Testis (tissue), 2 donors: ENCODE measurements around the gene S100G.

ENCODE experiments used
- POLR2A ChIP-seq: fragments of 450-650 bp; IDR thresholded peaks from one replicate; pipeline ENCODE4 v1.6.1; 2017; ENCODE audit warnings: antibody characterized with exemption, mild to moderate bottlenecking, moderate library complexity
- TF ChIP-seq, protein P1 (sequence below), 3 experiments: fragments of 450-650 bp in 2 of 3; fragments of 200-600 bp in 1 of 3; sonication (generic) in 1 of 3; IDR thresholded peaks; one replicate each; pipeline ENCODE4 v1.5.1; 2016 to 2019; ENCODE audit warnings: antibody characterized with exemption in 3 of 3, mild to moderate bottlenecking in 2 of 3, moderate library complexity in 1 of 3

DNA sequence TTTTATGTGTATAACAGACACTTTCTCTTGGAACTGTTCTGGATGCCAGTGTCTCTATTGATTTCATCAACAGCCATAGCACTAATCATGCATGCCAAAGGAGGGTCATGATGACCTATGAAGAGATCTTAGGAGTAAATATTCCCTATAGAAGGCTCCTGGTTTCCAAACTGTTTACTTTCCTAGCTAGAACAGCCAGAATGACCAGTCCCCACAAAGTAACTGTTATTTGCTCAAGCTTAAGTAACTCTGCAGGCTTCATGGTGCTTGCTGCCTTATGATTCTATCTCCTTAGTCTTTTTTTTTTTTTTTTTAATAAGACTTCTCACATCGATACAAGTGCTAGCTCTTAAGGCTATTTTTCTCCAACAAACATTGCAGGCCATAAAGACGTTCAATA, 12.4 kb downstream of the S100G start:
- TF ChIP-seq, protein P1, sequence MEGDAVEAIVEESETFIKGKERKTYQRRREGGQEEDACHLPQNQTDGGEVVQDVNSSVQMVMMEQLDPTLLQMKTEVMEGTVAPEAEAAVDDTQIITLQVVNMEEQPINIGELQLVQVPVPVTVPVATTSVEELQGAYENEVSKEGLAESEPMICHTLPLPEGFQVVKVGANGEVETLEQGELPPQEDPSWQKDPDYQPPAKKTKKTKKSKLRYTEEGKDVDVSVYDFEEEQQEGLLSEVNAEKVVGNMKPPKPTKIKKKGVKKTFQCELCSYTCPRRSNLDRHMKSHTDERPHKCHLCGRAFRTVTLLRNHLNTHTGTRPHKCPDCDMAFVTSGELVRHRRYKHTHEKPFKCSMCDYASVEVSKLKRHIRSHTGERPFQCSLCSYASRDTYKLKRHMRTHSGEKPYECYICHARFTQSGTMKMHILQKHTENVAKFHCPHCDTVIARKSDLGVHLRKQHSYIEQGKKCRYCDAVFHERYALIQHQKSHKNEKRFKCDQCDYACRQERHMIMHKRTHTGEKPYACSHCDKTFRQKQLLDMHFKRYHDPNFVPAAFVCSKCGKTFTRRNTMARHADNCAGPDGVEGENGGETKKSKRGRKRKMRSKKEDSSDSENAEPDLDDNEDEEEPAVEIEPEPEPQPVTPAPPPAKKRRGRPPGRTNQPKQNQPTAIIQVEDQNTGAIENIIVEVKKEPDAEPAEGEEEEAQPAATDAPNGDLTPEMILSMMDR (IDR thresholded peaks at IDR 0.05) = no peak
- TF ChIP-seq POLR2A = no peak
